B cell (primary cell): ENCODE measurements around the gene FOXO4.

Experiments
- EZH2 ChIP-seq: IDR thresholded peaks from 2 replicates; pipeline ENCODE4 v1.6.1; 2012; ENCODE audit warnings: borderline replicate concordance, low read depth, mild to moderate bottlenecking, moderate library complexity, low read length; ENCODE audit not compliant: insufficient read depth, poor library complexity, severe bottlenecking
- TF ChIP-seq, protein P1 (sequence below): fragments of 200-600 bp; IDR thresholded peaks from one replicate; pipeline ENCODE4 v1.8.0; 2022; ENCODE audit warnings: antibody characterized with exemption, mild to moderate bottlenecking

DNA sequence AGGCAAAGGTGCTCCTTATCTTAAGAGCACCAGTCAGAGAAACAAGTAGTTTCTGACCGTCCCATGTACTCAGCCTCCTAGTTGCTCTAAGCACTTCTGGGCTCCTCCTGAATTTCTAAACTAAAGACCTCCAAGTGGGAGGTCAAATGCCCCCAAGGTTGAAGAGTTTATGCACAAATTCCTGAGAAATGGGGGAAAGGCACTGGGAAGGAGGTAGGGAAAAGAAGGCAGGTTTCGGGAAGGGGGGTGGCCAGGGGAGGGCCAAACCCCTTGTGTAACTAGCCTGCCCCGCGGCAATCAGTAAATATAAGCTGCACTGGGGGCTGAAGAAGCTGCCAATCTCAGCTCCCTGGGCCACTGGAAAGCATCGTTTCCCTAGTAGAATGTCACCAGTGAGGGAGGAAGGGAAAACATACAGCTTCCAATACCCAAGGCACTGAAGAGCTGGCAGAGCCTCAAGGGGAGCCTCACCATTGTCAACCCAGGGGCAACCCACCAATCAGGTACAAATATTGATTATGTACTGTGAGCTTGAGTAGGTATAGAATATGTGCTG lies 3.4 kb downstream of the FOXO4 start:
- TF ChIP-seq EZH2: no peak
- TF ChIP-seq, protein P1, sequence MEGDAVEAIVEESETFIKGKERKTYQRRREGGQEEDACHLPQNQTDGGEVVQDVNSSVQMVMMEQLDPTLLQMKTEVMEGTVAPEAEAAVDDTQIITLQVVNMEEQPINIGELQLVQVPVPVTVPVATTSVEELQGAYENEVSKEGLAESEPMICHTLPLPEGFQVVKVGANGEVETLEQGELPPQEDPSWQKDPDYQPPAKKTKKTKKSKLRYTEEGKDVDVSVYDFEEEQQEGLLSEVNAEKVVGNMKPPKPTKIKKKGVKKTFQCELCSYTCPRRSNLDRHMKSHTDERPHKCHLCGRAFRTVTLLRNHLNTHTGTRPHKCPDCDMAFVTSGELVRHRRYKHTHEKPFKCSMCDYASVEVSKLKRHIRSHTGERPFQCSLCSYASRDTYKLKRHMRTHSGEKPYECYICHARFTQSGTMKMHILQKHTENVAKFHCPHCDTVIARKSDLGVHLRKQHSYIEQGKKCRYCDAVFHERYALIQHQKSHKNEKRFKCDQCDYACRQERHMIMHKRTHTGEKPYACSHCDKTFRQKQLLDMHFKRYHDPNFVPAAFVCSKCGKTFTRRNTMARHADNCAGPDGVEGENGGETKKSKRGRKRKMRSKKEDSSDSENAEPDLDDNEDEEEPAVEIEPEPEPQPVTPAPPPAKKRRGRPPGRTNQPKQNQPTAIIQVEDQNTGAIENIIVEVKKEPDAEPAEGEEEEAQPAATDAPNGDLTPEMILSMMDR: no peak
